DLD1 (cell line): ENCODE data around the gene MEF2D.

Experiments used
- in situ Hi-C: cut with HindIII; loops from 2 replicates; pipeline ENCODE4 v1.10.0; 2017; ENCODE audit warnings: low sequenced_read_pairs

The MEF2D gene

GRCh38 chr1:156430866-156431265 is 69.7 kb downstream of the MEF2D start:
- in situ Hi-C loops = no loop called here

DNA sequence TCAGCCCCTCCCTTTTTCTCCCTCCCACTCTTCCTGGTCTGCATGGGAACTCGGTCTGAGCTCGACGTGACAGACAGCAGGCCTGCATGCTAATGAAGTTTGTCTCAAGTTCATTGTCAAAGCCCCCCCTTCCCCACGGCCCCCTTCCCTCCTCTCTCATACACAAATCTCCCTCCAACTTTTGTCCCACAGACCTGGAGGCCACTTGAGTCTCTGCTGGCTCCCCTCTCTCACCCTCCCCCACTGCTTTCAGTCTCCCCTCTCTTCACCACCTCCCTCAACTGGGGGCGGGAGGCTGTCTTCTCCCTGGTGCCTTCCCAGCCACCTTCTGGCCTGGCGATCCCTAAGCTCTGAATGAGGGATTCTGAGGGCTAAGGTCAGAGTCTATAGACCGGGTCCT is 70.3 kb downstream of the MEF2D start:
- in situ Hi-C loops = no loop called here

- in situ Hi-C loops = no loop called here
These were observed 71.1 kb downstream of the MEF2D start for GRCh38 chr1:156429313-156430060.

DNA sequence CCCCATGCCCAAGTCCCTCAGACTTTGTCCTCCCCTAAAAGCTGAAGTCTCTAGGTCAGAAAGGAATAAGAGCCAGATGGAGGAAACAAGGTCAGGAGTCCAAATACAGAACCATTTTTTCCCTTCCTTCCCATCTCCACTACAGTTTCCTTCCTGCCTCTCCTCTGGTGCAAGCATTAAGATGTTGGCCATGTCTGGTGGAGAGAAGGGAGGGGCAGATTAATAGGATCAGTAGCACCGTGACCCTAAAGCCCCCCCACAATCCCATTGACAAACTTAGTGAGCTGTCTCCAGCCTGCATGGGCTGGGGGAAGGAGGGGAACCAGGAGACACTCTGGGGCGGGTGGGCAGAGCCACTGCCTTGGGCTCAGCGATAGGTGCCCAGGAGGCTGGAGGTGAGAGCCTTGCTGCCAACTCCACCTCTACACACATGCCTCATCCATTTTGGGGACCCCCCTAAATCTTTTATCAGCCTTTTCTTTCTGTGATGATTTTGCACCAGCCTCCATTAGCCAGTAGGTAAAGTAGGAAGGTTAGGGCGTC is 71.8 kb downstream of the MEF2D start:
- in situ Hi-C loops = no loop called here

- in situ Hi-C loops = no loop called here
These were observed 72.6 kb downstream of the MEF2D start for GRCh38 chr1:156427957-156428356.

DNA sequence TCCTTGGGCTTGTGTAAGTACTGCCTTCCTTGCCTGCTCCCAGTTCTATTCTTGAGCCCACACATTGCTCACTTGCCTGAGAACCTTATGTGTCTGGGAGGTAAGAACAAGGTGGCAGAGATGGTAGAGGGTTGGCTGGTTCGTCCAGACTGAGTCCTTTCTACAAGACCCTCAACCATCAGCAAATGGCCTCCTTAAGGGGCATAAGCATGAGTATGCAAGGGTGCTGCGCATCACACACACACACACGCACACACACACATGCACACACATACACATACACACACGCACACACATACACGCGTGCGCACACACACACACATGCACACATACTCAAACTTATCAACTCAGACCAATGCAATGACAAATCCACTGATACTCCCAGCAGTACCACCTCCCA is 74.6 kb downstream of the MEF2D start:
- in situ Hi-C loops = no loop called here

- in situ Hi-C loops = no loop called here
These were observed 75.7 kb downstream of the MEF2D start for GRCh38 chr1:156424806-156425432.

GRCh38 chr1:156423422-156424352 is 76.9 kb downstream of the MEF2D start:
- in situ Hi-C loops = no loop called here

- in situ Hi-C loops = no loop called here
These were observed 77.9 kb downstream of the MEF2D start for GRCh38 chr1:156422602-156423091.

- in situ Hi-C loops = no loop called here
These were observed 78.5 kb downstream of the MEF2D start for GRCh38 chr1:156421939-156422601.

DNA sequence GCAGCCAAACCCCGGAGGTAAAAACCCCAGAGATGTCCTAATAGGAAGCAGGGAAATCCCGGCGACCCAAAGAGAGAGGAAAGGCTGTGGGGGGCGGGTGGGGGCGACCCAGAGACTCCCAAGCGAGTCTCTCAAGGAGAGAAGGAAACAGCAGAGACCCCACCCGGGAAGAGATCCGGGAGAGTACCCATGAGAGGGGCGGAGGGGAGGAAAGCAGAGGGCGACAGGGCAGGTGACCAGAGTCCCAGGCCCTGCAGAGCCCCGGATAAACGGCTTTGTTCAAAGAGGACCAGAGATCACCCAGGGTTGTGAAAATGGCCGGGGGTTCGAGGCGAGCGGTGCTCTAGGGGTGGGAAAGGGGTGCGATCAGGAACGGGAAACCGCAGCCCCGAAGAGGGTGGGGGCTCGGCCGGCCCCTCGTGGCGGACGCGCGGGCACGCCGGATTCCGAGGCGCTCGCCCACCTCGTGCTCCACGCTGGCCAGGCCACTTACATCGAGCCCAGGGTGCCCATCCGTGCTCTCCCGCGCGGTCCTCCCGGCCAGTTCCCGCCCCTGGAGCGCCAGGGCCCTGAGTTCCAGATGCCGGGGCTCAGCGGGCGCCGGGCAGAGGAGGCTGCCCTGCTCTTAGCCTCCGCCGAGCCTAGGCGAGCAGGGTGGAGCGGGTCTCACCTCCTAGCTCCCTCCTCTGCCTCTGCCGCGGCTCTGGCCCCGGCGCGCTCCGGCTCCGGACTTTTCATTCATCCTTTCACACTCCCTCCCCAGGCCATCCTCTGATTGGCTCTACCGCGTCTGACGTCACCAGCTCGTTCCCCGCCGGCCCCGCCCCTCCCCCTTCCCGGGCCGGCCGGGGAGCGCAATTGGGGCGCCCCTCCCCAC is 79.3 kb downstream of the MEF2D start:
- in situ Hi-C loops = no loop called here

DNA sequence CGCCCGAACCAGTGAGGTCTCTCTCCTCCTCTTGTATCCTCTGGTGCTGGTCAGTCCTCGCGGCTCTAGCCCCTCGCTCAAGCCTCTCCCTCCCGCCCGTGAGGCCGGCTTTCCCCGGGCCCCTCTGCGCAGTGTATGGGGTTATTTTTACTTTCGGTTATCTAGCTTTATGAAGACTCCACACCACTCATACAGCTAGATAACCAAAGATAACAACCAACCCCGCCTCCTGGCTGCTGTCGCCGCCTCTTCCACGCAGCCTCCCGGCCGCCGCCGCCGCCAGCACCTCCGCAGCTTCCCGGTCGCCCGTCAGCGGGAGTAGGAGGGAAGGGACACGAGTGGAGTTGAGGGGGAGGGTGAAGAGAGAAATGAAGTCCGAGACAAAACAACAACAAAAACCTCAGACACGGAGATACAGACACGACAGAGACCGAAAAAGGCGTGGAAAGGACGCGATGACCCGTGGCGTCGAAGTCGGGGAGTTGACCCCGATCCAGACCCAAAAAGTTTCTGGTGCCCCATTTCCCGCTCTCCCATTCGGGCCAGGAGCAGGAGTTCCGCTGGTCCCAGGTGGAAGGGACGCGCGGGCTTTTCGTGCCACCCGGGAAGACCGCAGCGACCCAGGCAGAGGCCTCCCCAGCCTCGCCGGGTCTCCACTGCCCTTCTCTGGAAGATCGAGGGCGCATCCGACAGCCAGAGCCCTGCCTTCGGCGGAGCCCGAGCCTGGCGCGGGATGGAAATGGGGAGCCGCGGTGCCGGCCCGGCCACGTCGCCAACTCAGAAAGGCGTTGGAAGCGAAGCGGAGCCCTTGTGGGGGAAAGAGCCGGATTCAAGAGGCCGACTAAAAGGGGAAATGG is 80.1 kb downstream of the MEF2D start:
- in situ Hi-C loops = no loop called here

GRCh38 chr1:156419854-156420204 is 80.7 kb downstream of the MEF2D start:
- in situ Hi-C loops = no loop called here

GRCh38 chr1:156418416-156419070 is 82.0 kb downstream of the MEF2D start:
- in situ Hi-C loops = no loop called here

- in situ Hi-C loops = no loop called here
These were observed 83.1 kb downstream of the MEF2D start for GRCh38 chr1:156417401-156418020.

DNA sequence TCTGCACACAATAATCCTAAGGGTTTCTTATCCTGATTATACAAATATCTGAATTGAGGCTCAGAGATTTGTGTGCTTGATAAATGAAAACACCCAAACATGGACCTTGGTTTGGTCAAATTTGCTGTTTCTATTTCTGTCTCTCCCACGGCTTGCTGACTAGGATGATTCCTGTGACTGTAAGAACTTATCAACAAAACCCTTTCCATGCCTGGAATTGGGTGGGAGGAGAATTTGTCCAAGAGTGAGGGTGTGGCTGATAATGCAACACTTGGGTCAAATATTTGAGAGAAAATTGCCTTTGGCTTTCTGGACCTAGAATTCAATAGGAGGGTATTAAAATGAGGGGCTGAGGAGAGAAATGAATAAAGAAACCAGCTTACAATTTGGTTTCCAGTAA is 83.6 kb downstream of the MEF2D start:
- in situ Hi-C loops = no loop called here

GRCh38 chr1:156414461-156415064 is 86.0 kb downstream of the MEF2D start:
- in situ Hi-C loops = no loop called here
